GM12878 (cell line): Measurements from ENCODE around the gene TMEM253.

Experiments
- ATF7 ChIP-seq: fragments of 450-650 bp; IDR thresholded peaks from 2 replicates; pipeline ENCODE4 v1.6.1; 2016; ENCODE audit warnings: low read depth, mild to moderate bottlenecking
- BRCA1 ChIP-seq: IDR thresholded peaks from 2 replicates; pipeline ENCODE4 v1.6.1; 2011; ENCODE audit warnings: low read depth, low read length, improper control_type of control experiment
- CBX3 ChIP-seq: fragments of 200-600 bp; sonication (generic); IDR thresholded peaks from 2 replicates; pipeline ENCODE4 v1.6.1; 2016; ENCODE audit warnings: low read depth, borderline replicate concordance
- HDAC6 ChIP-seq: fragments of 200-600 bp; sonication (generic); IDR thresholded peaks from one replicate; pipeline ENCODE4 v1.8.0; 2017; ENCODE audit warnings: antibody characterized with exemption; ENCODE audit not compliant: unreplicated experiment
- MYC ChIP-seq: IDR thresholded peaks from 2 replicates; pipeline ENCODE4 v1.6.1; 2011; ENCODE audit warnings: mild to moderate bottlenecking, low read length, moderate library complexity, inconsistent platforms; ENCODE audit not compliant: insufficient read depth, insufficient replicate concordance, insufficient read length, severe bottlenecking
- NFIC ChIP-seq: IDR thresholded peaks from 2 replicates; pipeline ENCODE4 v1.6.1; 2012; ENCODE audit warnings: low read depth, mild to moderate bottlenecking, inconsistent platforms, low read length, moderate library complexity
- POLR2A ChIP-seq: IDR thresholded peaks from 2 replicates; pipeline ENCODE4 v1.6.1; 2011; ENCODE audit warnings: low read depth, mild to moderate bottlenecking, low read length
- TARDBP ChIP-seq: IDR thresholded peaks from 2 replicates; pipeline ENCODE4 v1.6.1; 2016; ENCODE audit warnings: borderline replicate concordance
- ZNF24 ChIP-seq: fragments of 450-650 bp; IDR thresholded peaks from 2 replicates; pipeline ENCODE4 v1.6.1; 2017; ENCODE audit warnings: antibody characterized with exemption, mild to moderate bottlenecking
- TF ChIP-seq, protein P1 (sequence below), 3 experiments: IDR thresholded peaks in 2 of 3; conservative IDR thresholded peaks in 1 of 3; 2 replicates each; pipeline ENCODE4 v1.5.1; 2011; ENCODE audit warnings: low read depth in 3 of 3, low read length in 3 of 3, mild to moderate bottlenecking in 3 of 3, control low read depth in 2 of 3, moderate library complexity in 2 of 3, inconsistent platforms in 1 of 3, mixed read lengths in 1 of 3; ENCODE audit not compliant: control insufficient read depth in 2 of 3, insufficient read depth in 1 of 3; ENCODE audit errors: extremely low read depth in 1 of 3
- TF ChIP-seq, protein P2 (sequence below): IDR thresholded peaks from 2 replicates; pipeline ENCODE4 v1.6.1; 2012; ENCODE audit warnings: mild to moderate bottlenecking, low read depth, low read length

- TF ChIP-seq ATF7 = no peak
- TF ChIP-seq CBX3 = no peak
- TF ChIP-seq HDAC6 = no peak
- TF ChIP-seq, protein P1, sequence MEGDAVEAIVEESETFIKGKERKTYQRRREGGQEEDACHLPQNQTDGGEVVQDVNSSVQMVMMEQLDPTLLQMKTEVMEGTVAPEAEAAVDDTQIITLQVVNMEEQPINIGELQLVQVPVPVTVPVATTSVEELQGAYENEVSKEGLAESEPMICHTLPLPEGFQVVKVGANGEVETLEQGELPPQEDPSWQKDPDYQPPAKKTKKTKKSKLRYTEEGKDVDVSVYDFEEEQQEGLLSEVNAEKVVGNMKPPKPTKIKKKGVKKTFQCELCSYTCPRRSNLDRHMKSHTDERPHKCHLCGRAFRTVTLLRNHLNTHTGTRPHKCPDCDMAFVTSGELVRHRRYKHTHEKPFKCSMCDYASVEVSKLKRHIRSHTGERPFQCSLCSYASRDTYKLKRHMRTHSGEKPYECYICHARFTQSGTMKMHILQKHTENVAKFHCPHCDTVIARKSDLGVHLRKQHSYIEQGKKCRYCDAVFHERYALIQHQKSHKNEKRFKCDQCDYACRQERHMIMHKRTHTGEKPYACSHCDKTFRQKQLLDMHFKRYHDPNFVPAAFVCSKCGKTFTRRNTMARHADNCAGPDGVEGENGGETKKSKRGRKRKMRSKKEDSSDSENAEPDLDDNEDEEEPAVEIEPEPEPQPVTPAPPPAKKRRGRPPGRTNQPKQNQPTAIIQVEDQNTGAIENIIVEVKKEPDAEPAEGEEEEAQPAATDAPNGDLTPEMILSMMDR (IDR thresholded peaks at IDR 0.05 in 2 of 3, conservative IDR thresholded peaks at IDR 0.05 in 1 of 3; ENCODE audit: control insufficient read depth in 2 of 3, extremely low read depth in 1 of 3, insufficient read depth in 1 of 3, low read depth in 3 of 3, low read length in 3 of 3) = no peak
- TF ChIP-seq ZNF24 = no peak
- TF ChIP-seq, protein P2, sequence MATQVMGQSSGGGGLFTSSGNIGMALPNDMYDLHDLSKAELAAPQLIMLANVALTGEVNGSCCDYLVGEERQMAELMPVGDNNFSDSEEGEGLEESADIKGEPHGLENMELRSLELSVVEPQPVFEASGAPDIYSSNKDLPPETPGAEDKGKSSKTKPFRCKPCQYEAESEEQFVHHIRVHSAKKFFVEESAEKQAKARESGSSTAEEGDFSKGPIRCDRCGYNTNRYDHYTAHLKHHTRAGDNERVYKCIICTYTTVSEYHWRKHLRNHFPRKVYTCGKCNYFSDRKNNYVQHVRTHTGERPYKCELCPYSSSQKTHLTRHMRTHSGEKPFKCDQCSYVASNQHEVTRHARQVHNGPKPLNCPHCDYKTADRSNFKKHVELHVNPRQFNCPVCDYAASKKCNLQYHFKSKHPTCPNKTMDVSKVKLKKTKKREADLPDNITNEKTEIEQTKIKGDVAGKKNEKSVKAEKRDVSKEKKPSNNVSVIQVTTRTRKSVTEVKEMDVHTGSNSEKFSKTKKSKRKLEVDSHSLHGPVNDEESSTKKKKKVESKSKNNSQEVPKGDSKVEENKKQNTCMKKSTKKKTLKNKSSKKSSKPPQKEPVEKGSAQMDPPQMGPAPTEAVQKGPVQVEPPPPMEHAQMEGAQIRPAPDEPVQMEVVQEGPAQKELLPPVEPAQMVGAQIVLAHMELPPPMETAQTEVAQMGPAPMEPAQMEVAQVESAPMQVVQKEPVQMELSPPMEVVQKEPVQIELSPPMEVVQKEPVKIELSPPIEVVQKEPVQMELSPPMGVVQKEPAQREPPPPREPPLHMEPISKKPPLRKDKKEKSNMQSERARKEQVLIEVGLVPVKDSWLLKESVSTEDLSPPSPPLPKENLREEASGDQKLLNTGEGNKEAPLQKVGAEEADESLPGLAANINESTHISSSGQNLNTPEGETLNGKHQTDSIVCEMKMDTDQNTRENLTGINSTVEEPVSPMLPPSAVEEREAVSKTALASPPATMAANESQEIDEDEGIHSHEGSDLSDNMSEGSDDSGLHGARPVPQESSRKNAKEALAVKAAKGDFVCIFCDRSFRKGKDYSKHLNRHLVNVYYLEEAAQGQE = no peak
- no peak for TF ChIP-seq TARDBP
- no peak for TF ChIP-seq MYC
- TF ChIP-seq NFIC = no peak
- no peak for TF ChIP-seq BRCA1
- no peak for TF ChIP-seq POLR2A
Observed at GRCh38 chr14:21078726-21079125, 22.1 kb upstream of the TMEM253 start.
